B cell (primary cell): ENCODE results near the gene RIN2.

Experiments used
- EZH2 ChIP-seq: IDR thresholded peaks from 2 replicates; pipeline ENCODE4 v1.6.1; 2012; ENCODE audit warnings: borderline replicate concordance, low read depth, mild to moderate bottlenecking, moderate library complexity, low read length; ENCODE audit not compliant: insufficient read depth, poor library complexity, severe bottlenecking
- TF ChIP-seq, protein P1 (sequence below): fragments of 200-600 bp; IDR thresholded peaks from one replicate; pipeline ENCODE4 v1.8.0; 2022; ENCODE audit warnings: antibody characterized with exemption, mild to moderate bottlenecking

DNA sequence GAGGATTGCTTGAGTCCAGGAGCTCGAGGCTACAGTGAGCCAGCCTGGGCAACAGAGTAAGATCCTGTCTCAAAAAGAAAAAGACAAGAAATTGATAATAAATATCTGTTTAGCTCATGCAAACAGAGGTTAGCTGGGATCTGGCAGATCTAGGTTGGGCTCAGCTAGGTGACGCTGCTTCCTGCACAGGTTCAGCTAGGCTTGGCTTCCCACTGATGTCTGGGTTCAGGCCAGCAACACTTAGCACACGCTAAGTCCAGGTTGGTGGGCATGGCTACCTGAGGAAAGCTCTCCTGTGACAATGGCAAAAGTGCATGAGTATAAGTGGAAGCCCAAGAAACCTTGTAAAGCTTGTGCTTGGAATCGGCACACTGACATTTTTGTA, 48.7 kb downstream of the RIN2 start:
- TF ChIP-seq, protein P1, sequence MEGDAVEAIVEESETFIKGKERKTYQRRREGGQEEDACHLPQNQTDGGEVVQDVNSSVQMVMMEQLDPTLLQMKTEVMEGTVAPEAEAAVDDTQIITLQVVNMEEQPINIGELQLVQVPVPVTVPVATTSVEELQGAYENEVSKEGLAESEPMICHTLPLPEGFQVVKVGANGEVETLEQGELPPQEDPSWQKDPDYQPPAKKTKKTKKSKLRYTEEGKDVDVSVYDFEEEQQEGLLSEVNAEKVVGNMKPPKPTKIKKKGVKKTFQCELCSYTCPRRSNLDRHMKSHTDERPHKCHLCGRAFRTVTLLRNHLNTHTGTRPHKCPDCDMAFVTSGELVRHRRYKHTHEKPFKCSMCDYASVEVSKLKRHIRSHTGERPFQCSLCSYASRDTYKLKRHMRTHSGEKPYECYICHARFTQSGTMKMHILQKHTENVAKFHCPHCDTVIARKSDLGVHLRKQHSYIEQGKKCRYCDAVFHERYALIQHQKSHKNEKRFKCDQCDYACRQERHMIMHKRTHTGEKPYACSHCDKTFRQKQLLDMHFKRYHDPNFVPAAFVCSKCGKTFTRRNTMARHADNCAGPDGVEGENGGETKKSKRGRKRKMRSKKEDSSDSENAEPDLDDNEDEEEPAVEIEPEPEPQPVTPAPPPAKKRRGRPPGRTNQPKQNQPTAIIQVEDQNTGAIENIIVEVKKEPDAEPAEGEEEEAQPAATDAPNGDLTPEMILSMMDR: no peak
- TF ChIP-seq EZH2: no peak
